ENCODE measurements around the gene ZDHHC18. TPM values are rescaled to one million over a fixed set of nuclear protein-coding genes. Genes with fewer than 3 reads are reported as not detected.

Gene ZDHHC18
- polyA plus RNA-seq, 1 experiment, result 20.4 TPM

DNA sequence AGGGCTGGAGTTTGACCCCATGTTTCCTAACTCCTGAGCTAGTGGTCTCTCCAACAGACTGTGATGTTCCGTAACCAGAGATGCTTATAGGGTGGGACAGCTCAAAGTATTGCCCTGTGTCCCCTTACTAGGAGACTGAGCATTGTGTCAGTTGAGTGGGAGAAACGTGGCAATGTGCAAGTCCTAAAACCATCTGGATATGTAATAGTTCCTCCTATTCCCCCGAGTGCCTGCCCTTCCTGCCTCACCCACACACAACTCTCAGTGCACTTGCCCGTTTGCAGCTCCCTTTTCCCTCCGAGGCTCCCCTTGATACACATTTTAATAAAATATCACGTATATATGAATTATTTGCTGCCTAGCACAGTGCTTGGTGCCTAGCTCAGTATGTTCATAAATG is 35.3 kb upstream of the ZDHHC18 start:
- H3K4me3 ChIP-seq (ENCODE audit: low read depth, low read length), result no peak overlapping the region
- no peaks in the 10 kb centered on the region for H3K27me3 ChIP-seq (ENCODE audit: control insufficient read depth, insufficient read depth, low read length)
- ChIA-PET POLR2A (no interaction called here), CTCF (interaction anchor here (0.6 to 8.4 kb wide), 9 partner anchors 9 to 253 kb away, joined by 3 to 424 read pairs (median 4); no protein-coding TSS in a partner anchor)
- TF ChIP-seq, protein P1, sequence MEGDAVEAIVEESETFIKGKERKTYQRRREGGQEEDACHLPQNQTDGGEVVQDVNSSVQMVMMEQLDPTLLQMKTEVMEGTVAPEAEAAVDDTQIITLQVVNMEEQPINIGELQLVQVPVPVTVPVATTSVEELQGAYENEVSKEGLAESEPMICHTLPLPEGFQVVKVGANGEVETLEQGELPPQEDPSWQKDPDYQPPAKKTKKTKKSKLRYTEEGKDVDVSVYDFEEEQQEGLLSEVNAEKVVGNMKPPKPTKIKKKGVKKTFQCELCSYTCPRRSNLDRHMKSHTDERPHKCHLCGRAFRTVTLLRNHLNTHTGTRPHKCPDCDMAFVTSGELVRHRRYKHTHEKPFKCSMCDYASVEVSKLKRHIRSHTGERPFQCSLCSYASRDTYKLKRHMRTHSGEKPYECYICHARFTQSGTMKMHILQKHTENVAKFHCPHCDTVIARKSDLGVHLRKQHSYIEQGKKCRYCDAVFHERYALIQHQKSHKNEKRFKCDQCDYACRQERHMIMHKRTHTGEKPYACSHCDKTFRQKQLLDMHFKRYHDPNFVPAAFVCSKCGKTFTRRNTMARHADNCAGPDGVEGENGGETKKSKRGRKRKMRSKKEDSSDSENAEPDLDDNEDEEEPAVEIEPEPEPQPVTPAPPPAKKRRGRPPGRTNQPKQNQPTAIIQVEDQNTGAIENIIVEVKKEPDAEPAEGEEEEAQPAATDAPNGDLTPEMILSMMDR (IDR thresholded peaks at IDR 0.05; ENCODE audit: low read depth, low read length), result no peak
- H3K9me3 ChIP-seq (ENCODE audit: control insufficient read depth, insufficient read depth, low read length), result no peaks in the 10 kb centered on the region
- DNase-seq (ENCODE audit: low read depth, low spot score), result no peak
- H3K27ac ChIP-seq (ENCODE audit: low read depth, low read length), result no peak overlapping the region

DNA sequence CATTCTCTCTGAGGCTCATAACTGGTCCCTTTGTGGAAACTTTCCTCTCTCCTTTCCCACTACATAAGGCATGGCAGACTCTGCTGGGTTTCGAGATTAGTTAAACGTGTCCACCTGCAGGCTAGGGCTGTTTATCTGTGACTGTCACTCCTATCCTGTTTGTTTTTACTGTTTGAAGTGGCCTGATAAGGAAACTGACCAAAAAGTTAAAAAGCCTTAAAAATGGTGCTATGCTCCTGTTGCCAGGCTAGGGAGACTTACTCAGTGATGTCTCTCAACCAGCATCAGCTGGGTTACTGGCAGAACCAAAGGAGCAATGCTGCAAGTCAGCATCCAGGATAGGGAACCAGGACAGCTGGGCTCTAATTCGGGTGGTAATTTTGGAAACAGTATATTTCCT is 34.9 kb upstream of the ZDHHC18 start:
- Histone ChIP-seq H3K27me3 (ENCODE audit: control insufficient read depth, insufficient read depth, low read length) (no peaks in the 10 kb centered on the region), H3K27ac (ENCODE audit: low read depth, low read length) (no peak overlapping the region), H3K9me3 (ENCODE audit: control insufficient read depth, insufficient read depth, low read length) (no peaks in the 10 kb centered on the region), H3K4me3 (ENCODE audit: low read depth, low read length) (no peak overlapping the region)
- ChIA-PET CTCF (interaction anchor here (0.7 to 8.4 kb wide), 4 partner anchors 8 to 189 kb away, joined by 3 to 424 read pairs (median 22); no protein-coding TSS in a partner anchor), POLR2A (no interaction called here)
- TF ChIP-seq, protein P1 (IDR thresholded peaks at IDR 0.05; ENCODE audit: low read depth, low read length), result no peak
- no peak for DNase-seq (ENCODE audit: low read depth, low spot score)

DNA sequence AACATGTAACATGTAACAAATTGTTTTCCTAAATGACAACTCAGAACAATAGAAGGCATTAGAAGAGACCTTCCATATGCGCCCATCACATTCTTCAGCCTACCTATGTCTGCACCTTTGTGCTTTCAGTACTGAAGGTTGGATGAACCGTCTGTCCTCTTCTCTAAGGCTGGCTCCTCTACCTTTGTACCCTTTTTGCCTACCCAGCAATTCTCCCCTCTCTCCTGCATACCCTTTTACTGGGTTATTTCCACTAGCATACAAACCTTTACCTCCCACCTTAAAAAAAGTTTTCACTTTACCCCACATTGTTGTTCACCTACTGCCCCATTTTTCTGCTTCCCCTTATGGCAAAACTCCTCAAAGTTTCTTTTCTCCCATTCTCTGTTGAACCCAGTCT is 33.6 kb upstream of the ZDHHC18 start:
- no peak overlapping the region for H3K27ac ChIP-seq (ENCODE audit: low read depth, low read length)
- CTCF ChIA-PET, result interaction anchor here (8.4 kb wide), 1 partner anchor 190 kb away, joined by 424 read pairs; no protein-coding TSS in a partner anchor

DNA sequence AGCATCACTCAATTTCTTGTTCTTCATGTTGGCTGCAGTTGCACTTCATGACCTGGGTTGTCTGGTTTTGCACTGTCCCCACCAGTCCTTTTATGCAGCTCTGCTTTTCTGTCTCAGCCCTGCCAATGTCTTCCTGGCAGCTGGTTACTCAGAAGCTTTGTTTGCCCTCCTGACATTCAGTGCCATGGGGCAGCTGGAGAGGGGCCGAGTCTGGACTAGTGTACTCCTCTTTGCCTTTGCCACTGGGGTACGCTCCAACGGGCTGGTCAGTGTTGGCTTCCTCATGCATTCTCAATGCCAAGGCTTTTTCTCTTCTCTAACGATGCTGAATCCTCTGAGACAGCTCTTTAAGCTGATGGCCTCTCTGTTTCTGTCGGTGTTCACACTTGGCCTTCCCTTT is 32.1 kb upstream of the ZDHHC18 start:
- no peak overlapping the region for H3K27ac ChIP-seq (ENCODE audit: low read depth, low read length)
- H3K9me3 ChIP-seq (ENCODE audit: control insufficient read depth, insufficient read depth, low read length), result no peaks in the 10 kb centered on the region
- CTCF ChIA-PET, result interaction anchor here (0.5 to 2.3 kb wide), 3 partner anchors 184 to 399 kb away, joined by 3 to 10 read pairs (median 5); no protein-coding TSS in a partner anchor
- no peak for DNase-seq (ENCODE audit: low read depth, low spot score)
- H3K27me3 ChIP-seq (ENCODE audit: control insufficient read depth, insufficient read depth, low read length), result no peaks in the 10 kb centered on the region
- H3K4me3 ChIP-seq (ENCODE audit: low read depth, low read length), result no peak overlapping the region
- TF ChIP-seq, protein P1 (IDR thresholded peaks at IDR 0.05; ENCODE audit: low read depth, low read length), result no peak
- POLR2A ChIA-PET, result no interaction called here

More for the DNA sequence above, 33.6 kb upstream of the ZDHHC18 start:
- POLR2A ChIA-PET, result no interaction called here
- DNase-seq (ENCODE audit: low read depth, low spot score), result no peak
- Histone ChIP-seq H3K9me3 (ENCODE audit: control insufficient read depth, insufficient read depth, low read length) (no peaks in the 10 kb centered on the region), H3K4me3 (ENCODE audit: low read depth, low read length) (no peak overlapping the region), H3K27me3 (ENCODE audit: control insufficient read depth, insufficient read depth, low read length) (no peaks in the 10 kb centered on the region)
- TF ChIP-seq, protein P1 (IDR thresholded peaks at IDR 0.05; ENCODE audit: low read depth, low read length), result no peak

DNA sequence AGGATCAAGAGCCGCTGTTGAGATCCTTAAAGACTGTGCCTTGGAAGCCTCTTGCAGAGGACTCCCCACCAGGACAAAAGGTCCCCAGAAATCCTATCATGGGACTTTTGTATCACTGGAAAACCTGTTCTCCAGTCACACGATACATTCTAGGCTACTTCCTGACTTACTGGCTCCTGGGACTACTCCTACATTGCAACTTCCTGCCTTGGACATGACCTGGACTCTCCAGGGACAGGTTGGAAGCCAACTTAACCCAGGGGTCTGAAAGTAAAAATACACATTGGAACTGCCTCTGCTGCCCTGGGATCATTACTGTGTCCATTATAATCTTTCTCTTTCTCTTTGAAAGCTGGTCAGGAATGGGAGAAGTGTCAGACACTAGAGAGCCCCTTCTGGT is 28.9 kb upstream of the ZDHHC18 start:
- Histone ChIP-seq H3K9me3 (ENCODE audit: control insufficient read depth, insufficient read depth, low read length) (no peaks in the 10 kb centered on the region), H3K4me3 (ENCODE audit: low read depth, low read length) (no peak overlapping the region), H3K27ac (ENCODE audit: low read depth, low read length) (no peak overlapping the region), H3K27me3 (ENCODE audit: control insufficient read depth, insufficient read depth, low read length) (no peaks in the 10 kb centered on the region)
- ChIA-PET CTCF (interaction anchor here (1.1 to 5.0 kb wide), 4 partner anchors 8 to 199 kb away, joined by 3 to 39 read pairs (median 6); no protein-coding TSS in a partner anchor), POLR2A (interaction anchor here (1.0 kb wide), 1 partner anchor 10 kb away, joined by 3 read pairs; the partner anchor contains the start of gene PIGV)
- TF ChIP-seq, protein P1 (IDR thresholded peaks at IDR 0.05; ENCODE audit: low read depth, low read length), result no peak
- DNase-seq (ENCODE audit: low read depth, low spot score), result no peak

Data from AG04450 (cell line).